RWPE2 (cell line): ENCODE measurements around the gene TCERG1L.

Experiments used
- ATAC-seq: fragments of 200-7000 bp; cut with Tn5 transposase; 3 replicates; pipeline ENCODE4 v1.9.1; 2021; ENCODE audit warnings: low read depth
- DNase-seq: peaks from one replicate; pipeline ENCODE4 v3.0.0-alpha.2; 2020; ENCODE audit warnings: low spot score
- H3K27ac ChIP-seq: fragments of 450-650 bp; 2 replicates; pipeline ENCODE4 v1.5.1; 2017; ENCODE audit warnings: mild to moderate bottlenecking; ENCODE audit not compliant: poor library complexity, severe bottlenecking
- H3K27me3 ChIP-seq: fragments of 250-450 bp; sonication (Bioruptor Pico); 2 replicates; pipeline ENCODE4 v1.5.1; 2021; ENCODE audit warnings: mild to moderate bottlenecking, moderate library complexity; ENCODE audit not compliant: insufficient read depth, poor library complexity, severe bottlenecking
- H3K36me3 ChIP-seq: fragments of 250-450 bp; sonication (Bioruptor Pico); 2 replicates; pipeline ENCODE4 v1.5.1; 2020; ENCODE audit warnings: low read depth, mild to moderate bottlenecking, moderate library complexity
- H3K4me1 ChIP-seq: fragments of 250-450 bp; sonication (Bioruptor Pico); 2 replicates; pipeline ENCODE4 v1.5.1; 2021; ENCODE audit warnings: mild to moderate bottlenecking, moderate library complexity; ENCODE audit not compliant: insufficient read depth, poor library complexity, severe bottlenecking
- H3K4me3 ChIP-seq: fragments of 250-450 bp; sonication (Bioruptor Pico); 2 replicates; pipeline ENCODE4 v1.5.1; 2021; ENCODE audit warnings: mild to moderate bottlenecking, moderate library complexity; ENCODE audit not compliant: severe bottlenecking
- H3K9me3 ChIP-seq: fragments of 250-450 bp; sonication (Bioruptor Pico); 2 replicates; pipeline ENCODE4 v1.5.1; 2021; ENCODE audit warnings: mild to moderate bottlenecking, moderate library complexity; ENCODE audit not compliant: severe bottlenecking
- TF ChIP-seq, protein P1 (sequence below): fragments of 450-650 bp; IDR thresholded peaks from one replicate; pipeline ENCODE4 v1.5.1; 2017; ENCODE audit warnings: mild to moderate bottlenecking, moderate library complexity; ENCODE audit not compliant: poor library complexity, severe bottlenecking

TCERG1L gene

DNA sequence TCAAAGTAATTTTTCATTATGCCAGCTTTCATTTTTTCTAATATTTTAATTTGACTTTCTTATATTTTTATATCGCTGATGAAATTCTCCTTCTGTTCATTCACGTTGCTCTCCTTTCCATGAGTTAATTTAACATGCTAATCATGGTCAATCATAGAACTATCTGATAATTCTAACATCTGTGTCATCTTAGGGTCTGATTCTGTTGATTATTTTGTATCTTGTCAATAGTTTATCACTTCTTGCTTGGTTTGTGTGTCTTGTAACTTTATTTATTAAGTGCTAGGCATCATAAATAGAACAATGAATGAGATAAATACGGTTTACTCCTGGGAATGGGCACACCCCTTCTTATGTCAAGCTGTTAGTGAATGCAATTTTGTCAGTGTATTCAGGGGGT lies 11.0 kb downstream of the TCERG1L start:
- H3K9me3 ChIP-seq: peaks cover 3% of the 10 kb centered on the region
- H3K27ac ChIP-seq: no peak overlapping the region
- ATAC-seq (no peak), DNase-seq (no peak)
- TF ChIP-seq, protein P1, sequence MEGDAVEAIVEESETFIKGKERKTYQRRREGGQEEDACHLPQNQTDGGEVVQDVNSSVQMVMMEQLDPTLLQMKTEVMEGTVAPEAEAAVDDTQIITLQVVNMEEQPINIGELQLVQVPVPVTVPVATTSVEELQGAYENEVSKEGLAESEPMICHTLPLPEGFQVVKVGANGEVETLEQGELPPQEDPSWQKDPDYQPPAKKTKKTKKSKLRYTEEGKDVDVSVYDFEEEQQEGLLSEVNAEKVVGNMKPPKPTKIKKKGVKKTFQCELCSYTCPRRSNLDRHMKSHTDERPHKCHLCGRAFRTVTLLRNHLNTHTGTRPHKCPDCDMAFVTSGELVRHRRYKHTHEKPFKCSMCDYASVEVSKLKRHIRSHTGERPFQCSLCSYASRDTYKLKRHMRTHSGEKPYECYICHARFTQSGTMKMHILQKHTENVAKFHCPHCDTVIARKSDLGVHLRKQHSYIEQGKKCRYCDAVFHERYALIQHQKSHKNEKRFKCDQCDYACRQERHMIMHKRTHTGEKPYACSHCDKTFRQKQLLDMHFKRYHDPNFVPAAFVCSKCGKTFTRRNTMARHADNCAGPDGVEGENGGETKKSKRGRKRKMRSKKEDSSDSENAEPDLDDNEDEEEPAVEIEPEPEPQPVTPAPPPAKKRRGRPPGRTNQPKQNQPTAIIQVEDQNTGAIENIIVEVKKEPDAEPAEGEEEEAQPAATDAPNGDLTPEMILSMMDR: no peak
- H3K4me1 ChIP-seq: no peaks in the 10 kb centered on the region
- H3K36me3 ChIP-seq: no peaks in the 10 kb centered on the region
- H3K4me3 ChIP-seq: no peak overlapping the region
- no peaks in the 10 kb centered on the region for H3K27me3 ChIP-seq

DNA sequence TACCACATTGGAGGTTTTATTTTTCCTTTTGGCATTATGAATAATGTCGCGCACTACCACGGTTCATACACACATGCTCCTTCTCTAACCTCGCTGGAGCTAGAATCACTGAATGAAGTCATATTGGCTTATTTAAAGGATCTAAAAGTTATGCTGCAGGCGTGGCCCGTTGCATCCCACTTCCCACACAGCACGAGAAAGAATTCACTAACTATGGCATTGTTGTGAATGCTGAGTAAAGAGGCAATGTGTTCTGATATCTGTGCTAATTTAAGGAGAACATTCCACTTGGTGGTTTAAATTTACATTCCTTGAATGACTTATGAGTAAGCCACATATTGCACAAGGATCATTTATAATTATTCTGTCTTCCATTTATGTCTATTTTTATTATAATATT lies 20.7 kb downstream of the TCERG1L start:
- no peaks in the 10 kb centered on the region for H3K9me3 ChIP-seq
- ATAC-seq (0 out of 3 replicates have a peak, but pooled peaks have one; percentile 48), DNase-seq (no peak)
- TF ChIP-seq, protein P1: no peak
- H3K27ac ChIP-seq: no peak overlapping the region
- no peaks in the 10 kb centered on the region for H3K36me3 ChIP-seq
- H3K27me3 ChIP-seq: no peaks in the 10 kb centered on the region
- H3K4me1 ChIP-seq: no peaks in the 10 kb centered on the region
- no peak overlapping the region for H3K4me3 ChIP-seq

DNA sequence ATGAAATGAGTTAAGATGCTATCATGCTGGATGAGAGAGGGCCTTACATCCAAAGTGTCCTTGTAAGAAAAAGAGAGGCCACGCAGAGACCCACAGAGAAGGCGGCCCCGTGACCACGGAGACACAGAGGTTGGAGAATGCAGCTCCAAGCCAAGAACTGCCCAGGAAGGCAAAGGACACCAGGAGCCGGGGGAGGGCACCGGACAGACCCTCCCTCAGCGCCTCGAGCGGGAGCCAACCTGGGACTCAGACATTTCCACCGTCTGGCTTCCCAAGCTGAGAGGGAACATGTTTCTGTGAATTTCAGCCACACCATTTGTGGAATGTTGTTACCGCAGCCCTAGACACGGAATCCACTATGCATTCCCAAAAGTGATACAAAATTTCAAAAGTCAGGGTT lies 22.9 kb downstream of the TCERG1L start:
- Histone ChIP-seq H3K36me3 (no peaks in the 10 kb centered on the region), H3K4me3 (no peak overlapping the region), H3K27me3 (no peaks in the 10 kb centered on the region), H3K27ac (no peak overlapping the region), H3K9me3 (no peaks in the 10 kb centered on the region), H3K4me1 (no peaks in the 10 kb centered on the region)
- DNase-seq: no peak
- TF ChIP-seq, protein P1: no peak
- no peak for ATAC-seq

DNA sequence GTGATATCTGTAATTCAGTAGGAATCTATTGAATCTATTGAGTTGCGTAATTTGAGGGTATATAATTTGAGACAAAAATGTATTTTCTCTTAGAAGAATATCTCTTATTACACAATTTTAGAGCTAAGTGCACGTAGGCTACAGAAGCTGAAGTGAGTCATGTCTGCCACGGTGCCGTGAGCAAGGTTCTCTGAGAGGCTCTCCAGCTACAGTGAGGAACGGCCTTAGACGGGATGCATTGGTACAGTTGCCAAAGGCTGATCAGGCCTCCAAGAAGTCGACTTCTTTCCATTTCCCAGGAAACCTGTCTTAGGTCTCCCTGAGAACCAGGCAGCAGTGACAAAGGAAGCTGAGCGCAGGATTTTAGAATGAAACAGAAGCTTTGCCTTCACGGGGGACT lies 28.6 kb downstream of the TCERG1L start:
- Histone ChIP-seq H3K4me3 (no peak overlapping the region), H3K36me3 (no peaks in the 10 kb centered on the region), H3K4me1 (no peaks in the 10 kb centered on the region), H3K27me3 (no peaks in the 10 kb centered on the region), H3K27ac (no peak overlapping the region), H3K9me3 (no peaks in the 10 kb centered on the region)
- DNase-seq (no peak), ATAC-seq (no peak)
- TF ChIP-seq, protein P1: no peak

DNA sequence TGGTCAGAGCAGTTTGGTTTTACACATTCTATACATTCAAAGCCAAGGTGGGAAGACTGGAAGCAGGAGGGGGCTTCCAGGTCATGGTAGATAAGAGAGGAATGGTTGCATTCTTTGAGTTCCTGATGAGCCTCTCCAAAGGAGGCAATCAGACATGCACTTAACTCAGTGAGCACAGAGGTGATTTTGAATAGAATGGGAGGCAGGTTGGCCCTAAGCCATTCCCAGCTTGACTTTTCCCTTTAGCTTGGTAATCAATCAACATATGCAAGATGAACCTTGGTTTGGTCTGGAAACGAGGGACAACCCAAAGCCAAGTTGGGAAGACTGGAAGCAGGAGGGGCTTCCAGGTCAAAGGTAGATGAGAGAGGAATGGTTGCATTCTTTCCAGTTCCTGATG lies 31.4 kb downstream of the TCERG1L start:
- Histone ChIP-seq H3K4me3 (no peak overlapping the region), H3K36me3 (no peaks in the 10 kb centered on the region), H3K27ac (no peak overlapping the region), H3K4me1 (no peaks in the 10 kb centered on the region), H3K9me3 (no peaks in the 10 kb centered on the region), H3K27me3 (no peaks in the 10 kb centered on the region)
- DNase-seq (no peak), ATAC-seq (no peak)
- TF ChIP-seq, protein P1: no peak
